Body of pancreas (tissue), 4 donors: Measurements from ENCODE around the gene POLR2J2.
"Not testable (repeated sequence)": the region's sequence is repeated elsewhere in the genome, so short reads cannot be mapped to it uniquely, and the experiment has no call there.

ENCODE experiments used
- CTCF ChIP-seq, 7 experiments: fragments of 450-650 bp in 4 of 7; fragments of 200-600 bp in 3 of 7; sonication (generic) in 3 of 7; IDR thresholded peaks; one replicate each; pipeline ENCODE4 v1.5.1; 2016 to 2019; ENCODE audit warnings: antibody characterized with exemption in 7 of 7
- POLR2A ChIP-seq, 3 donors: fragments of 450-650 bp; IDR thresholded peaks; one replicate each; pipeline ENCODE4 v1.6.1; 2016; ENCODE audit warnings: antibody characterized with exemption in 3 of 3, mild to moderate bottlenecking in 2 of 3

GRCh38 chr7:102673447-102674067, 2.1 kb upstream of the POLR2J2 start:
- not testable (repeated sequence) for TF ChIP-seq CTCF, POLR2A (IDR thresholded peaks at IDR 0.05)
